ENCODE measurements around the gene MINDY4.

- TF ChIP-seq CTCF (IDR thresholded peaks at IDR 0.05; ENCODE audit: insufficient read depth, low read length) (no peak), GABPA (IDR thresholded peaks at IDR 0.05; ENCODE audit: low read depth) (no peak), POLR2AphosphoS5 (IDR thresholded peaks at IDR 0.05; ENCODE audit: low read depth) (no peak)
- TF ChIP-seq, protein P1, sequence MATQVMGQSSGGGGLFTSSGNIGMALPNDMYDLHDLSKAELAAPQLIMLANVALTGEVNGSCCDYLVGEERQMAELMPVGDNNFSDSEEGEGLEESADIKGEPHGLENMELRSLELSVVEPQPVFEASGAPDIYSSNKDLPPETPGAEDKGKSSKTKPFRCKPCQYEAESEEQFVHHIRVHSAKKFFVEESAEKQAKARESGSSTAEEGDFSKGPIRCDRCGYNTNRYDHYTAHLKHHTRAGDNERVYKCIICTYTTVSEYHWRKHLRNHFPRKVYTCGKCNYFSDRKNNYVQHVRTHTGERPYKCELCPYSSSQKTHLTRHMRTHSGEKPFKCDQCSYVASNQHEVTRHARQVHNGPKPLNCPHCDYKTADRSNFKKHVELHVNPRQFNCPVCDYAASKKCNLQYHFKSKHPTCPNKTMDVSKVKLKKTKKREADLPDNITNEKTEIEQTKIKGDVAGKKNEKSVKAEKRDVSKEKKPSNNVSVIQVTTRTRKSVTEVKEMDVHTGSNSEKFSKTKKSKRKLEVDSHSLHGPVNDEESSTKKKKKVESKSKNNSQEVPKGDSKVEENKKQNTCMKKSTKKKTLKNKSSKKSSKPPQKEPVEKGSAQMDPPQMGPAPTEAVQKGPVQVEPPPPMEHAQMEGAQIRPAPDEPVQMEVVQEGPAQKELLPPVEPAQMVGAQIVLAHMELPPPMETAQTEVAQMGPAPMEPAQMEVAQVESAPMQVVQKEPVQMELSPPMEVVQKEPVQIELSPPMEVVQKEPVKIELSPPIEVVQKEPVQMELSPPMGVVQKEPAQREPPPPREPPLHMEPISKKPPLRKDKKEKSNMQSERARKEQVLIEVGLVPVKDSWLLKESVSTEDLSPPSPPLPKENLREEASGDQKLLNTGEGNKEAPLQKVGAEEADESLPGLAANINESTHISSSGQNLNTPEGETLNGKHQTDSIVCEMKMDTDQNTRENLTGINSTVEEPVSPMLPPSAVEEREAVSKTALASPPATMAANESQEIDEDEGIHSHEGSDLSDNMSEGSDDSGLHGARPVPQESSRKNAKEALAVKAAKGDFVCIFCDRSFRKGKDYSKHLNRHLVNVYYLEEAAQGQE (IDR thresholded peaks at IDR 0.05; ENCODE audit: insufficient replicate concordance, low read depth), result no peak
Observed at GRCh38 chr7:30852744-30853288, 81.6 kb downstream of the MINDY4 start.

All from HL-60 (cell line).